ENCODE data around the gene SYCE3. TPM values are rescaled to one million over a fixed set of nuclear protein-coding genes. Genes with fewer than 3 reads are reported as not detected.

Gene SYCE3
- total RNA-seq, 1 donor from 2014 or later = not detected

- Histone ChIP-seq H3K4me1 (peaks cover 13% of the 10 kb centered on the region), H3K27me3 (no peaks in the 10 kb centered on the region), H3K36me3 (peaks cover 29% of the 10 kb centered on the region), H3K27ac (no peak overlapping the region), H3K9me3 (no peaks in the 10 kb centered on the region), H3K4me3 (no peak overlapping the region)
- no peak for ATAC-seq
- intact Hi-C loops (cut with DNase I) = loop anchor here (10.0 kb wide), 1 partner anchor 238 kb away; the partner anchor contains the start of gene MAPK12
- DNase-seq = no peak
- TF ChIP-seq, protein P1, sequence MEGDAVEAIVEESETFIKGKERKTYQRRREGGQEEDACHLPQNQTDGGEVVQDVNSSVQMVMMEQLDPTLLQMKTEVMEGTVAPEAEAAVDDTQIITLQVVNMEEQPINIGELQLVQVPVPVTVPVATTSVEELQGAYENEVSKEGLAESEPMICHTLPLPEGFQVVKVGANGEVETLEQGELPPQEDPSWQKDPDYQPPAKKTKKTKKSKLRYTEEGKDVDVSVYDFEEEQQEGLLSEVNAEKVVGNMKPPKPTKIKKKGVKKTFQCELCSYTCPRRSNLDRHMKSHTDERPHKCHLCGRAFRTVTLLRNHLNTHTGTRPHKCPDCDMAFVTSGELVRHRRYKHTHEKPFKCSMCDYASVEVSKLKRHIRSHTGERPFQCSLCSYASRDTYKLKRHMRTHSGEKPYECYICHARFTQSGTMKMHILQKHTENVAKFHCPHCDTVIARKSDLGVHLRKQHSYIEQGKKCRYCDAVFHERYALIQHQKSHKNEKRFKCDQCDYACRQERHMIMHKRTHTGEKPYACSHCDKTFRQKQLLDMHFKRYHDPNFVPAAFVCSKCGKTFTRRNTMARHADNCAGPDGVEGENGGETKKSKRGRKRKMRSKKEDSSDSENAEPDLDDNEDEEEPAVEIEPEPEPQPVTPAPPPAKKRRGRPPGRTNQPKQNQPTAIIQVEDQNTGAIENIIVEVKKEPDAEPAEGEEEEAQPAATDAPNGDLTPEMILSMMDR (IDR thresholded peaks at IDR 0.05) = no peak
Measured at GRCh38 chr22:50502628-50503474, 59.9 kb downstream of the SYCE3 start.

- TF ChIP-seq, protein P1 (IDR thresholded peaks at IDR 0.05) = no peak
- intact Hi-C loops (cut with DNase I) = loop anchor here (10.0 kb wide), 1 partner anchor 237 kb away; the partner anchor contains the start of gene MAPK12
- H3K27me3 ChIP-seq = no peaks in the 10 kb centered on the region
- no peaks in the 10 kb centered on the region for H3K9me3 ChIP-seq
- ATAC-seq (no peak), DNase-seq (no peak)
- peaks cover 13% of the 10 kb centered on the region for H3K4me1 ChIP-seq
- H3K27ac ChIP-seq = no peak overlapping the region
- no peak overlapping the region for H3K4me3 ChIP-seq
- H3K36me3 ChIP-seq = peaks cover 29% of the 10 kb centered on the region
Measured at GRCh38 chr22:50502096-50502495, 60.6 kb downstream of the SYCE3 start.

Other genes starting within 250 kb of the SYCE3 start
- gene DENND6B, start 235.9 kb downstream of the SYCE3 start, total RNA-seq = 9.3 TPM
- 54.0 TPM for gene PPP6R2, start 219.6 kb downstream of the SYCE3 start, total RNA-seq
- gene SBF1, start 87.9 kb downstream of the SYCE3 start, total RNA-seq = 69.4 TPM
- 2.6 TPM for gene ADM2, start 81.4 kb downstream of the SYCE3 start, total RNA-seq
- not detected for gene MIOX, start 76.1 kb downstream of the SYCE3 start, total RNA-seq
- 65.8 TPM for gene LMF2, start 55.2 kb downstream of the SYCE3 start, total RNA-seq
- gene NCAPH2, start 54.7 kb downstream of the SYCE3 start, total RNA-seq = 51.8 TPM
- gene SCO2, start 37.3 kb downstream of the SYCE3 start, total RNA-seq = 3.1 TPM
- gene TYMP, start 32.9 kb downstream of the SYCE3 start, total RNA-seq = 122 TPM
- gene KLHDC7B, start 17.0 kb downstream of the SYCE3 start, total RNA-seq = 0.69 TPM
- gene CPT1B, start 15.5 kb upstream of the SYCE3 start, total RNA-seq = 12.7 TPM
- 66.7 TPM for gene CHKB, start 19.9 kb upstream of the SYCE3 start, total RNA-seq
- gene MAPK8IP2, start 37.9 kb upstream of the SYCE3 start, total RNA-seq = 2.6 TPM
- 46.4 TPM for gene ARSA, start 65.2 kb upstream of the SYCE3 start, total RNA-seq
- gene SHANK3, start 109.9 kb upstream of the SYCE3 start, total RNA-seq = 59.9 TPM
- 4.5 TPM for gene ACR, start 175.3 kb upstream of the SYCE3 start, total RNA-seq
- 27.0 TPM for gene RABL2B, start 220.7 kb upstream of the SYCE3 start, total RNA-seq

Measured in upper lobe of right lung (tissue), 1 donor.